Neuronal stem cell (in vitro differentiated cells): ENCODE results near the gene SYNE1.

ENCODE experiments used
- DNase-seq: peaks from one replicate; pipeline ENCODE4 v3.0.0-alpha.2; 2013; ENCODE audit warnings: low spot score
- H2AFZ ChIP-seq: one replicate; pipeline ENCODE4 v1.6.1; 2013; ENCODE audit warnings: mild to moderate bottlenecking, low read length, inconsistent platforms
- H2AK5ac ChIP-seq: 2 replicates; pipeline ENCODE4 v1.6.1; 2013; ENCODE audit warnings: low read depth, mild to moderate bottlenecking, inconsistent platforms, low read length, moderate library complexity, mixed read lengths
- H2BK120ac ChIP-seq: 2 replicates; pipeline ENCODE4 v1.6.1; 2013; ENCODE audit warnings: low read depth, mild to moderate bottlenecking, inconsistent platforms, low read length, moderate library complexity, mixed read lengths
- H2BK12ac ChIP-seq: one replicate; pipeline ENCODE4 v1.6.1; 2013; ENCODE audit warnings: low read length, inconsistent platforms
- H2BK15ac ChIP-seq: 2 replicates; pipeline ENCODE4 v1.6.1; 2013; ENCODE audit warnings: mild to moderate bottlenecking, low read length, inconsistent platforms, mixed read lengths
- H2BK5ac ChIP-seq: one replicate; pipeline ENCODE4 v1.6.1; 2013; ENCODE audit warnings: inconsistent platforms, mild to moderate bottlenecking, low read length, moderate library complexity
- H3K14ac ChIP-seq: one replicate; pipeline ENCODE4 v1.6.1; 2013; ENCODE audit warnings: low read length, inconsistent platforms
- H3K18ac ChIP-seq: 2 replicates; pipeline ENCODE4 v1.6.1; 2013; ENCODE audit warnings: low read length, inconsistent platforms
- H3K23ac ChIP-seq: 2 replicates; pipeline ENCODE4 v1.6.1; 2013; ENCODE audit warnings: low read depth, mild to moderate bottlenecking, mixed read lengths, low read length, inconsistent platforms; ENCODE audit not compliant: poor library complexity
- H3K27ac ChIP-seq: replicated peaks from 3 replicates; pipeline ENCODE4 v1.5.1; 2013; ENCODE audit warnings: low read length, inconsistent platforms
- H3K27me3 ChIP-seq, 3 experiments: 2 replicates each; pipeline ENCODE4 v1.6.1; 2013; ENCODE audit warnings: low read length in 3 of 3, mild to moderate bottlenecking in 2 of 3, inconsistent platforms in 1 of 3, low read depth in 1 of 3, mixed read lengths in 1 of 3, moderate library complexity in 1 of 3; ENCODE audit not compliant: control insufficient read depth in 3 of 3, insufficient read depth in 3 of 3
- H3K36me3 ChIP-seq, 2 donors: replicated peaks in 1 of 2; 2 replicates each; pipeline ENCODE4 v1.6.1; 2013; ENCODE audit warnings: low read length in 2 of 2; ENCODE audit not compliant: control insufficient read depth in 2 of 2, insufficient read depth in 2 of 2
- H3K4ac ChIP-seq: 2 replicates; pipeline ENCODE4 v1.6.1; 2013; ENCODE audit warnings: inconsistent platforms, mild to moderate bottlenecking, low read length, moderate library complexity
- H3K4me1 ChIP-seq, 2 donors: 1 replicate in 1 of 2; 2 replicates in 1 of 2; pipeline ENCODE4 v1.6.1; 2013; ENCODE audit warnings: low read length in 2 of 2, low read depth in 1 of 2; ENCODE audit not compliant: control insufficient read depth in 2 of 2, insufficient read depth in 1 of 2
- H3K4me2 ChIP-seq: one replicate; pipeline ENCODE4 v1.6.1; 2013; ENCODE audit warnings: mild to moderate bottlenecking, low read length, inconsistent platforms; ENCODE audit not compliant: insufficient read depth, poor library complexity, severe bottlenecking
- H3K4me3 ChIP-seq, 2 donors: 2 replicates each; pipeline ENCODE4 v1.5.1; 2013; ENCODE audit warnings: low read length in 2 of 2, mild to moderate bottlenecking in 2 of 2, inconsistent platforms in 1 of 2, moderate library complexity in 1 of 2
- H3K79me1 ChIP-seq: one replicate; pipeline ENCODE4 v1.6.1; 2013; ENCODE audit warnings: low read depth, mild to moderate bottlenecking, inconsistent platforms, low read length, moderate library complexity
- H3K9ac ChIP-seq: one replicate; pipeline ENCODE4 v1.6.1; 2013; ENCODE audit warnings: mild to moderate bottlenecking, low read depth, low read length, inconsistent platforms; ENCODE audit not compliant: poor library complexity
- H3K9me3 ChIP-seq, 2 donors: replicated peaks in 1 of 2; 2 replicates each; pipeline versions ENCODE3 to v1.6.1; 2013; ENCODE audit warnings: low read length in 2 of 2, mild to moderate bottlenecking in 2 of 2, inconsistent platforms in 1 of 2, low read depth in 1 of 2, mixed read lengths in 1 of 2, moderate library complexity in 1 of 2; ENCODE audit not compliant: control insufficient read depth in 2 of 2, insufficient read depth in 1 of 2
- H4K8ac ChIP-seq: one replicate; pipeline ENCODE4 v1.6.1; 2013; ENCODE audit warnings: low read depth, mild to moderate bottlenecking, inconsistent platforms, low read length, moderate library complexity
- H4K91ac ChIP-seq: one replicate; pipeline ENCODE4 v1.6.1; 2013; ENCODE audit warnings: low read length, low read depth, mild to moderate bottlenecking, inconsistent platforms; ENCODE audit not compliant: poor library complexity
- WGBS, 2 donors: extraction: QIAGEN DNeasy Blood & Tissue Kit; methylation state at CpG; one replicate each; pipeline ENCODE4 v1.1.7; 2013; ENCODE audit warnings: missing lambda C conversion rate in 2 of 2, mixed read lengths in 1 of 2; ENCODE audit not compliant: insufficient read length in 2 of 2, insufficient replicate concordance in 1 of 2; ENCODE audit errors: extremely low coverage in 2 of 2; 5-methylcytosine and 5-hydroxymethylcytosine counted together

Gene SYNE1

GRCh38 chr6:152399399-152399798, 237.8 kb downstream of the SYNE1 start:
- H3K9me3 ChIP-seq, result no peaks in the 10 kb centered on the region

GRCh38 chr6:152398993-152399392, 238.2 kb downstream of the SYNE1 start:
- H3K27ac ChIP-seq, result no peak overlapping the region

More at GRCh38 chr6:152399399-152399798, 237.8 kb downstream of the SYNE1 start:
- H3K27me3 ChIP-seq, result peaks cover 0 to 6% (median 0%) of the 10 kb centered on the region in 3 experiments
- H3K27ac ChIP-seq, result no peak overlapping the region
- no peak overlapping the region for H3K4me2 ChIP-seq
- no peaks in the 10 kb centered on the region for H3K4me1 ChIP-seq
- H2BK12ac ChIP-seq, result no peak overlapping the region
- H3K14ac ChIP-seq, result no peak overlapping the region
- H2AK5ac ChIP-seq, result no peak overlapping the region
- H2AFZ ChIP-seq, result no peak overlapping the region
- no peak overlapping the region for H2BK120ac ChIP-seq
- WGBS, 2 donors, result no CpG with 5 or more reads among the region's 5 CpGs
- H3K23ac ChIP-seq, result no peak overlapping the region
- H3K4ac ChIP-seq, result no peak overlapping the region
- no peak for DNase-seq
- H4K91ac ChIP-seq, result no peak overlapping the region
- H3K36me3 ChIP-seq, result no peaks in the 10 kb centered on the region
- no peak overlapping the region for H3K18ac ChIP-seq
- H3K79me1 ChIP-seq, result no peaks in the 10 kb centered on the region
- no peak overlapping the region for H2BK5ac ChIP-seq
- no peak overlapping the region for H3K4me3 ChIP-seq
- H3K9ac ChIP-seq, result no peak overlapping the region
- H4K8ac ChIP-seq, result no peak overlapping the region
- no peak overlapping the region for H2BK15ac ChIP-seq

GRCh38 chr6:152398316-152398715, 238.8 kb downstream of the SYNE1 start:
- H3K18ac ChIP-seq, result no peak overlapping the region
- no peak overlapping the region for H3K4me2 ChIP-seq
- no peak overlapping the region for H3K4me3 ChIP-seq
- H2BK120ac ChIP-seq, result no peak overlapping the region
- H2BK15ac ChIP-seq, result no peak overlapping the region
- no peaks in the 10 kb centered on the region for H3K36me3 ChIP-seq
- peaks cover 0 to 6% (median 0%) of the 10 kb centered on the region in 3 experiments for H3K27me3 ChIP-seq
- H3K4me1 ChIP-seq, result no peaks in the 10 kb centered on the region
- H4K8ac ChIP-seq, result no peak overlapping the region
- no CpG with 5 or more reads among the region's 3 CpGs for WGBS, 2 donors
- no peak overlapping the region for H3K4ac ChIP-seq
- H2BK5ac ChIP-seq, result no peak overlapping the region
- H3K79me1 ChIP-seq, result no peaks in the 10 kb centered on the region
- H2AK5ac ChIP-seq, result no peak overlapping the region
- no peak overlapping the region for H3K23ac ChIP-seq
- no peak overlapping the region for H4K91ac ChIP-seq
- no peaks in the 10 kb centered on the region for H3K9me3 ChIP-seq
- no peak overlapping the region for H3K14ac ChIP-seq
- H2BK12ac ChIP-seq, result no peak overlapping the region
- H2AFZ ChIP-seq, result no peak overlapping the region
- H3K27ac ChIP-seq, result no peak overlapping the region
- no peak overlapping the region for H3K9ac ChIP-seq
- DNase-seq, result no peak

More at GRCh38 chr6:152398993-152399392, 238.2 kb downstream of the SYNE1 start:
- H2BK5ac ChIP-seq, result no peak overlapping the region
- no peak overlapping the region for H2BK12ac ChIP-seq
- no peaks in the 10 kb centered on the region for H3K9me3 ChIP-seq
- H3K14ac ChIP-seq, result no peak overlapping the region
- H3K4ac ChIP-seq, result no peak overlapping the region
- no peak overlapping the region for H4K91ac ChIP-seq
- no peak overlapping the region for H2AK5ac ChIP-seq
- no peak overlapping the region for H2BK15ac ChIP-seq
- H2AFZ ChIP-seq, result no peak overlapping the region
- no peak overlapping the region for H3K18ac ChIP-seq
- H3K23ac ChIP-seq, result no peak overlapping the region
- DNase-seq, result no peak
- H4K8ac ChIP-seq, result no peak overlapping the region
- no peaks in the 10 kb centered on the region for H3K4me1 ChIP-seq
- no peak overlapping the region for H3K4me2 ChIP-seq
- no peak overlapping the region for H2BK120ac ChIP-seq
- peaks cover 0 to 6% (median 0%) of the 10 kb centered on the region in 3 experiments for H3K27me3 ChIP-seq
- no peaks in the 10 kb centered on the region for H3K79me1 ChIP-seq
- no peak overlapping the region for H3K4me3 ChIP-seq
- no peak overlapping the region for H3K9ac ChIP-seq
- no peaks in the 10 kb centered on the region for H3K36me3 ChIP-seq

GRCh38 chr6:152394303-152394702, 242.9 kb downstream of the SYNE1 start:
- no peaks in the 10 kb centered on the region for H3K4me1 ChIP-seq
- H2AK5ac ChIP-seq, result no peak overlapping the region
- no peak overlapping the region for H2BK5ac ChIP-seq
- WGBS, 2 donors, result no CpG with 5 or more reads among the region's 1 CpG
- H4K91ac ChIP-seq, result no peak overlapping the region
- no peaks in the 10 kb centered on the region for H3K79me1 ChIP-seq
- no peaks in the 10 kb centered on the region for H3K9me3 ChIP-seq
- no peak overlapping the region for H2BK15ac ChIP-seq
- H3K23ac ChIP-seq, result no peak overlapping the region
- H3K27ac ChIP-seq, result no peak overlapping the region
- H4K8ac ChIP-seq, result no peak overlapping the region
- no peak overlapping the region for H2AFZ ChIP-seq
- H3K18ac ChIP-seq, result no peak overlapping the region
- no peak overlapping the region for H3K14ac ChIP-seq
- no peak overlapping the region for H3K4me2 ChIP-seq
- H2BK12ac ChIP-seq, result no peak overlapping the region
- no peak overlapping the region for H3K9ac ChIP-seq
- H3K27me3 ChIP-seq, result peaks cover 0 to 6% (median 0%) of the 10 kb centered on the region in 3 experiments
- no peak for DNase-seq
- no peaks in the 10 kb centered on the region for H3K36me3 ChIP-seq
- H2BK120ac ChIP-seq, result no peak overlapping the region
- no peak overlapping the region for H3K4ac ChIP-seq
- no peak overlapping the region for H3K4me3 ChIP-seq
